LoVo (cell line): Measurements from ENCODE around the gene ARL9.

ENCODE experiments used
- DNase-seq: peaks from one replicate; pipeline ENCODE4 v3.0.0-alpha.2; 2016; ENCODE audit warnings: low spot score

Gene ARL9

DNA sequence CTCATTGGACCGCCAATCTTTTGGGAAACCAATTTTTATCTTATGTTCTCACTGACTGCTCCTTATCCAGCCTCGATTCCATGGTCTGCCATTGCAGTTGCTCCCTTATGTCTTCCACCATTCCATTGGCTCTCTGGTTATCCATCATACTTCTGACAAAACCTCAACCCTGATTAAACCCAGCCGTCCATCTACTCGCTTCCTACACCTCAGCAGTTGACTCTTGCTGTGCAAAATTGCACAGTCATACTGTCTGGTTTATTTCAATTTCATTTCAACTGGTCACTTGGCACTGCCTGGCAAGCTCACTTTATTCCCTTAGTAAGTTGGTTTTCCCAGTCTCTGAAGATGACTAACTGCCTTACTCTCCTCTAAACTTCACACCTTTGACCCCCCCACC lies 26.2 kb downstream of the ARL9 start:
- DNase-seq: no peak

DNA sequence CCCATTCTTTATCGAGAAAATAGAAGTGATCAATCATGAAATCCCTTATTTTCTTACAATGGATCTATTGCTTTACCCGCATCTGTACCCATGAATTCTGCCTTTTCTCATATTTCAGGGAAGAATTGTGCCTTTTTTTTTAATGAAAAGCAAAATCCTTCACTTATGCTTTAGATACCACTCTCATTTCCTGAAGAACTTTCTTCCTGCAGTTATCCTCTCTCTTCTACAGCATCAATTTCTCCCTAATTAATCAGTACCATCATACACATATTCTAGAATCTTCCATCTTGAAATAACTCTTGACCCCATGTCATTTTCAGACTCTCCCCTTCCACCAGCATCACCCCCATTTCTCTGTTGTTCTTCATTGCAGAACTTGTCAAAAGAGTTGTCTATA lies 26.6 kb downstream of the ARL9 start:
- DNase-seq: no peak

DNA sequence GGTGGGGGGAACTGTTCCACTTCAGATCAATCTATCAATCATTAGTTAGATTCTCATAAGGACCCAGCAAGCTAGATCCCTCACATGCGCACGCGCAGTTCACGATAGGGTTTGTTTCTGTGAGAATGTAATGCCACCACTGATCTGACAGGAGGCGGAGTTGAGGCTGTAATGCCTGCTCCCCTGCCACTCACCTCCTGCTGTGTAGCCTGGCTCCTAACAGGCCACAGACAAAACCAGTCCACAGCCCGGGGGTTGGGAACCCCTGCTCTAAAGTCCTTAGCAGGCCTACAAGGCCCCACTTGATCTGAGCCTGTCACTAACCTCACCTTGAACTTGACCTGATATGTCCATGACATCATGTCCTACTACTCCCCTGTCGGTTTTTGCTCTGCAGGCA lies 30.3 kb downstream of the ARL9 start:
- no peak for DNase-seq

DNA sequence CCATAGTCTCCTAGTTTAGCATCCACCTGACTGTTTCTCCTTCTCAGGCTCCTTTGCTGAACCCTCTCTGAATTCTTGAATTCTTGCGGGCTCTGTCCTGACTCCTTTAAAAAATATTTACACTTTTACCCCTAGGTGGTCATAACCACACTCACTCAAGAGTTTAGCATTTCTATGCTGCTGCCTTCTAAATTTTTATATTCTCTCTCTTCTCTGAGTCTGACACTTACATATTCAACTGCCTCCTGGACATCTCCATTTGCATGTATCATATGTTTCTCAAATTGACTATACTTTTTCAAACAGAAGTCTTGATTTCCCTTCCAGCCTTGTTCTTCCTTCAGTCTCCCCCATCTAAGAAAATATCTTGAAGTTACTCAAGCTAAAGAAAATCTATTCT lies 31.6 kb downstream of the ARL9 start:
- DNase-seq: no peak

DNA sequence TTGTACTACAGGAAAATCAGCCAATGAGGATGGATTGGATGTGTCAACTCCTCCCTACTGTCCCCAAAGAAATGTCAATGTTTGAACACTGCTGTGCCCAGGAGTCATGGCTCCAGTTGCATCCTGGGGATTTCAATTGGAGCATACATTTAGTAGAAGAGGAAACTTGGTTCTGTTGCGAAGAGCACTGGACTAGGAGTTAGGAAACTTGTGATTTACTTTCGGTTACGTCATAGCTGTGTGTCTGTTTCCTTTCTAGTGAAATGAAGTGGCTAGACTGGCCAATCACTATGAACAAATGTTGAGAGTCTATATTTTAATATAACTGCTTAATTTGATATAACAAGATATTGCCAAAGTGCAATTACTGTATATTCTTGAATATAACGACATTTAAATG lies 35.2 kb downstream of the ARL9 start:
- no peak for DNase-seq

DNA sequence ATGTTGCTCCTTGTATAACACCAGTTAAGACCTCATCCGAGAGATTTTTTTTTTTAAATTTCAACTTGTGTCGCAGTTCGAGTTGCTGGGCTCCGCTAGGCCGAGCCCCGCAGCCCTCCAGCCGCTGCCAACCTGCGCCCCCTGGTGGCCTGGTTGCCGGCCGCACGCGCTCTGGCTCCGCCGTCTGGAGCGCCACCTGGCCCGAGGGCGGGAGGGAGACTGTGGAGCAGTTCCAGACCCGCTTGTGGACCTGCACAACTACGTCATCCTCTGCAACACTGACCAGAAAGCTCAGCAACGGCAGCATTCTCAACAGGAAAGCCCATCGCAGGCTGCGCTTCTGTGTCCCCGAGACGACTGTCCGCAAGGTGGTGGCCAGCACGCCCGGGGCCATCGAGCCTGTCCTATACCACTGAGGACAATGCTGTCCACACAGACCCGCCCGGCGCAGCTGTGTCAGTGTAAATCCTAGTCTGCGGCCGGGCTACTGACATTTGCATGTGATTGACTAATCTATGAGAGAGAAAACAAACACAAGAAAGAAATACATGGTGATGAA lies 39.1 kb downstream of the ARL9 start:
- DNase-seq: peak; percentile 80

DNA sequence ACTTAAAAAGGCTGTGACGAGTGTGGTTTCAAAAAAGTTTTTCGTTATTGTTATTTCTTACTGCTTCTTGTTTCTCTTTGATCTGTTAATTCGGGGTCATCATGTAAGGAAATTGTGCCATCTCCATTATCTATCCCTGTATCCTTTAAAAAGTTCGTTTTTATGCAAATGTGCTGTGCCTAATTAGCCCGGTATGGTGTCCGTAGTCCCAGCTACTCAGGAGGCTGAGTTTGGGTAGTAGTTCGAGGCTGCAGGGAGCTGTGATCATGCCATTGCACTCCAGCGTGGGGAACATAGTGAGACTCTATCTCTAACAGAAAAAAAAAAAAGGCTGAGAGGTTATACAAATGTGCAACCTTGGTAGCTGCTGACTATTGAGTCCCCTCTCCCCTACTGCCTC lies 45.1 kb downstream of the ARL9 start:
- no peak for DNase-seq

DNA sequence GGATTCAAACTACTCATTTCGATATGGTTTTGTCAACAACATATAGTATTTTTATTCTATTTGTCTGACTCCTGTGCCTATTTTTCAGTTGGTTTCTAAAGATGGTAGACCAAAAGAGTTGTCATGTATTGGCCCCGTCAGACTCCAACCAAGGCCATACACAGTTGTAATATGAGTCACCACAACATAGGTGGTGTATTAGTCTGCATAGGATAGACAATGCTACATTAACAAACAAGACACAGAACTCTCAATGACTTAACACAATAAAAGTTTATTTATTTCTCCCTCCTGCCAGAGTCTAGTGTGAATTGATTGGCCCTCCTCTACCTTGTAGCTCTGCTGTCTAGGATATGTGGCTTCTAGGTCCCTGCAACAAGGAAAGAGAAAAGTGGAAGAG lies 45.9 kb downstream of the ARL9 start:
- no peak for DNase-seq

DNA sequence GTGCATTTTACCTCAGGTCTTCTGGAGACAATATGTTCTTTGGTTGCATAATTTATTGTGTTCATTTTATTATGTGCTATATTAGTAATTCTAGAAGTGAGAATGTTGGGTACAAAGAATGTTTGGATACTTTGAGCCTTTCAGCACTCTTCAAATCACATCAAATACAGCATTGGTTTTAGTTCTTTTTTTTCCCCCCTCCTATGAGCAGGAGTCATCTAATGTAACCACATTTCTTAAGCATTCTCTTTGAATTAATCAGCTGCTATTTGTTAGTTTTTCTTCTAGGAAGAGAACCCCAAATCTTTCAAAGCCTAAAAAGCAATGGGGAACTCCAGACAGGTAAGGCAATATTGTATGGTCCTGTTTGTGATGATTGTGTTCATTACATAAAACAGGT lies 46.7 kb downstream of the ARL9 start:
- no peak for DNase-seq

DNA sequence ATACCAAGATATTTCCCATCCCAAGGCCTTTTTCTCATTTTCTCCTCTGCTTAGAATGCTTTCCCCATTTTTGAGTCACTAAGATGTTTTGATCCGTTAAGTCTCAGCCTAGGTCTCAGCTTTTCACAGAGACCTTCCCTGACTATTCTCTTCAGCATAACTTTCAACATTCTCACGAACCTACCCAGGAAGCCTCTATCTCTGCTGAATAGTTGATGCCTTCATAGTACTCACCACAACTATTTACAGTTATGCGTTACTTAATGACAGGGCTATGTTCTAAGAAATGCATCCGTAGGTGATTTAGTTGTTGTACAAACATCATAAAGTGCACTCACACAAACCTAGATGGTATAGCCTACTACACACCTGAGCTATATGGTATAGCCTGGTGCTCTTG lies 64.5 kb downstream of the ARL9 start:
- DNase-seq: no peak
